ENCODE results near the gene NTN4.
"Not testable (repeated sequence)": the region's sequence is repeated elsewhere in the genome, so short reads cannot be mapped to it uniquely, and the experiment has no call there.

NTN4 gene

GRCh38 chr12:95815632-95816212 lies 25.2 kb upstream of the NTN4 start:
- ATAC-seq, result peak; percentile 77; the same call in 2 of the 3 replicates
- TF ChIP-seq PATZ1 (CRISPR knock-in tag; IDR thresholded peaks at IDR 0.05; ENCODE audit: borderline replicate concordance) (no peak), SNAI2 (CRISPR knock-in tag; IDR thresholded peaks at IDR 0.05) (no peak), ARNTL (CRISPR knock-in tag; IDR thresholded peaks at IDR 0.05; ENCODE audit: borderline replicate concordance, low read depth) (no peak), ZC3H10 (CRISPR knock-in tag; IDR thresholded peaks at IDR 0.05) (no peak), ISL1 (CRISPR knock-in tag; IDR thresholded peaks at IDR 0.05) (no peak), PPARA (CRISPR knock-in tag; IDR thresholded peaks at IDR 0.05; ENCODE audit: borderline replicate concordance) (no peak), ESRRG (CRISPR knock-in tag; IDR thresholded peaks at IDR 0.05) (no peak), CSDC2 (CRISPR knock-in tag; IDR thresholded peaks at IDR 0.05) (no peak), ZNF565 (CRISPR knock-in tag; conservative IDR thresholded peaks at IDR 0.05; ENCODE audit: low read depth) (no peak), TCF4 (CRISPR knock-in tag; IDR thresholded peaks at IDR 0.05; ENCODE audit: borderline replicate concordance) (no peak), TSHZ2 (CRISPR knock-in tag; IDR thresholded peaks at IDR 0.05) (no peak), ZFP3 (CRISPR knock-in tag; IDR thresholded peaks at IDR 0.05) (no peak), OSR1 (CRISPR knock-in tag; IDR thresholded peaks at IDR 0.05) (no peak), BACH2 (CRISPR knock-in tag; IDR thresholded peaks at IDR 0.05; ENCODE audit: borderline replicate concordance) (no peak), CREB5 (CRISPR knock-in tag; IDR thresholded peaks at IDR 0.05; ENCODE audit: low read depth) (no peak), CSRNP3 (CRISPR knock-in tag; IDR thresholded peaks at IDR 0.05) (no peak), TOX (CRISPR knock-in tag; IDR thresholded peaks at IDR 0.05; ENCODE audit: borderline replicate concordance) (no peak), POU6F1 (CRISPR knock-in tag; IDR thresholded peaks at IDR 0.05; ENCODE audit: borderline replicate concordance, low read depth) (no peak), GLIS3 (CRISPR knock-in tag; IDR thresholded peaks at IDR 0.05) (no peak)

GRCh38 chr12:95812155-95812554 lies 21.6 kb upstream of the NTN4 start:
- ATAC-seq, result not testable (repeated sequence)

GRCh38 chr12:95810411-95810810 lies 19.8 kb upstream of the NTN4 start:
- no peak for ATAC-seq
- TF ChIP-seq ARNTL (CRISPR knock-in tag; IDR thresholded peaks at IDR 0.05; ENCODE audit: borderline replicate concordance, low read depth) (no peak), ZC3H10 (CRISPR knock-in tag; IDR thresholded peaks at IDR 0.05) (no peak), SNAI2 (CRISPR knock-in tag; IDR thresholded peaks at IDR 0.05) (no peak), TSHZ2 (CRISPR knock-in tag; IDR thresholded peaks at IDR 0.05) (no peak), ZNF565 (CRISPR knock-in tag; conservative IDR thresholded peaks at IDR 0.05; ENCODE audit: low read depth) (no peak)

Data from SK-N-SH treated with all-trans-retinoic acid at 6 μM for 48 hours (cell line).